IPS-18a (cell line): ENCODE data around the gene DNAH2.

Experiments used
- H3K27ac ChIP-seq: one replicate; pipeline ENCODE4 v1.5.1; 2013; ENCODE audit warnings: low read length
- H3K27me3 ChIP-seq: one replicate; pipeline ENCODE4 v1.6.1; 2013; ENCODE audit warnings: mild to moderate bottlenecking, low read length; ENCODE audit not compliant: control insufficient read depth, insufficient read depth
- H3K36me3 ChIP-seq: one replicate; pipeline ENCODE4 v1.6.1; 2013; ENCODE audit warnings: low read depth, low read length; ENCODE audit not compliant: control insufficient read depth
- H3K4me1 ChIP-seq: one replicate; pipeline ENCODE4 v1.6.1; 2013; ENCODE audit warnings: low read depth, low read length; ENCODE audit not compliant: control insufficient read depth
- H3K4me3 ChIP-seq: one replicate; pipeline ENCODE4 v1.5.1; 2013; ENCODE audit warnings: low read length
- H3K9ac ChIP-seq: one replicate; pipeline ENCODE4 v1.6.1; 2013; ENCODE audit warnings: mild to moderate bottlenecking, low read length, moderate library complexity
- H3K9me3 ChIP-seq: one replicate; pipeline ENCODE4 v1.6.1; 2013; ENCODE audit warnings: low read depth, low read length; ENCODE audit not compliant: control insufficient read depth

The DNAH2 gene

GRCh38 chr17:7715936-7716886, 1.3 kb upstream of the DNAH2 start:
- Histone ChIP-seq H3K9me3 (no peaks in the 10 kb centered on the region), H3K4me3 (peak overlapping the region; percentile 73), H3K27me3 (peaks cover 34% of the 10 kb centered on the region), H3K36me3 (no peaks in the 10 kb centered on the region), H3K9ac (peak overlapping the region; percentile 49), H3K4me1 (peaks cover 31% of the 10 kb centered on the region), H3K27ac (no peak overlapping the region)

- H3K9ac ChIP-seq = peak overlapping the region; percentile 49
- peak overlapping the region; percentile 73 for H3K4me3 ChIP-seq
- H3K36me3 ChIP-seq = no peaks in the 10 kb centered on the region
- H3K4me1 ChIP-seq = peaks cover 18% of the 10 kb centered on the region
- H3K27me3 ChIP-seq = peaks cover 27% of the 10 kb centered on the region
- no peak overlapping the region for H3K27ac ChIP-seq
- no peaks in the 10 kb centered on the region for H3K9me3 ChIP-seq
These were observed 309 bp downstream of the DNAH2 start for GRCh38 chr17:7717756-7718350.

GRCh38 chr17:7719661-7720060, 2.1 kb downstream of the DNAH2 start:
- Histone ChIP-seq H3K4me3 (no peak overlapping the region), H3K27ac (no peak overlapping the region), H3K9me3 (no peaks in the 10 kb centered on the region), H3K36me3 (no peaks in the 10 kb centered on the region), H3K4me1 (peaks cover 18% of the 10 kb centered on the region), H3K9ac (no peak overlapping the region), H3K27me3 (peaks cover 27% of the 10 kb centered on the region)

GRCh38 chr17:7720125-7720524, 2.6 kb downstream of the DNAH2 start:
- peaks cover 27% of the 10 kb centered on the region for H3K27me3 ChIP-seq
- H3K9me3 ChIP-seq = no peaks in the 10 kb centered on the region
- H3K9ac ChIP-seq = no peak overlapping the region
- H3K27ac ChIP-seq = no peak overlapping the region
- H3K36me3 ChIP-seq = no peaks in the 10 kb centered on the region
- H3K4me1 ChIP-seq = peaks cover 18% of the 10 kb centered on the region
- H3K4me3 ChIP-seq = no peak overlapping the region

- Histone ChIP-seq H3K9ac (no peak overlapping the region), H3K9me3 (no peaks in the 10 kb centered on the region), H3K4me1 (peaks cover 10% of the 10 kb centered on the region), H3K36me3 (no peaks in the 10 kb centered on the region), H3K27ac (no peak overlapping the region), H3K27me3 (peaks cover 27% of the 10 kb centered on the region), H3K4me3 (no peak overlapping the region)
These were observed 4.1 kb downstream of the DNAH2 start for GRCh38 chr17:7721612-7722011.

GRCh38 chr17:7727886-7728285, 10.3 kb downstream of the DNAH2 start:
- no peak overlapping the region for H3K9ac ChIP-seq
- no peak overlapping the region for H3K27ac ChIP-seq
- H3K9me3 ChIP-seq = no peaks in the 10 kb centered on the region
- H3K4me3 ChIP-seq = no peak overlapping the region
- no peaks in the 10 kb centered on the region for H3K36me3 ChIP-seq
- H3K4me1 ChIP-seq = no peaks in the 10 kb centered on the region
- no peaks in the 10 kb centered on the region for H3K27me3 ChIP-seq

- no peaks in the 10 kb centered on the region for H3K27me3 ChIP-seq
- H3K27ac ChIP-seq = no peak overlapping the region
- no peak overlapping the region for H3K9ac ChIP-seq
- H3K4me3 ChIP-seq = no peak overlapping the region
- no peaks in the 10 kb centered on the region for H3K4me1 ChIP-seq
- H3K9me3 ChIP-seq = no peaks in the 10 kb centered on the region
- no peaks in the 10 kb centered on the region for H3K36me3 ChIP-seq
These were observed 12.3 kb downstream of the DNAH2 start for GRCh38 chr17:7729816-7730215.

GRCh38 chr17:7732981-7733539, 15.5 kb downstream of the DNAH2 start:
- no peak overlapping the region for H3K4me3 ChIP-seq
- H3K36me3 ChIP-seq = no peaks in the 10 kb centered on the region
- H3K4me1 ChIP-seq = no peaks in the 10 kb centered on the region
- H3K27me3 ChIP-seq = peaks cover 7% of the 10 kb centered on the region
- no peak overlapping the region for H3K27ac ChIP-seq
- no peaks in the 10 kb centered on the region for H3K9me3 ChIP-seq
- no peak overlapping the region for H3K9ac ChIP-seq

GRCh38 chr17:7737601-7738000, 20.1 kb downstream of the DNAH2 start:
- H3K27ac ChIP-seq = no peak overlapping the region
- peaks cover 7% of the 10 kb centered on the region for H3K27me3 ChIP-seq
- H3K4me1 ChIP-seq = no peaks in the 10 kb centered on the region
- no peak overlapping the region for H3K9ac ChIP-seq
- H3K4me3 ChIP-seq = no peak overlapping the region
- no peaks in the 10 kb centered on the region for H3K9me3 ChIP-seq
- H3K36me3 ChIP-seq = no peaks in the 10 kb centered on the region

- Histone ChIP-seq H3K27ac (no peak overlapping the region), H3K4me3 (no peak overlapping the region), H3K27me3 (peaks cover 7% of the 10 kb centered on the region), H3K9me3 (no peaks in the 10 kb centered on the region), H3K36me3 (no peaks in the 10 kb centered on the region), H3K4me1 (no peaks in the 10 kb centered on the region), H3K9ac (no peak overlapping the region)
These were observed 22.2 kb downstream of the DNAH2 start for GRCh38 chr17:7739746-7740145.

- peaks cover 7% of the 10 kb centered on the region for H3K27me3 ChIP-seq
- H3K9me3 ChIP-seq = no peaks in the 10 kb centered on the region
- H3K27ac ChIP-seq = no peak overlapping the region
- H3K36me3 ChIP-seq = no peaks in the 10 kb centered on the region
- H3K4me3 ChIP-seq = no peak overlapping the region
- no peak overlapping the region for H3K9ac ChIP-seq
- no peaks in the 10 kb centered on the region for H3K4me1 ChIP-seq
These were observed 23.0 kb downstream of the DNAH2 start for GRCh38 chr17:7740481-7741001.
